Smooth muscle cell of the brain vasculature (primary cell): ENCODE results near the gene GALNT5.

Experiments used
- DNase-seq: peaks from one replicate; pipeline ENCODE4 v3.0.0-alpha.2; 2012; ENCODE audit warnings: low read depth, low spot score

Gene GALNT5

DNA sequence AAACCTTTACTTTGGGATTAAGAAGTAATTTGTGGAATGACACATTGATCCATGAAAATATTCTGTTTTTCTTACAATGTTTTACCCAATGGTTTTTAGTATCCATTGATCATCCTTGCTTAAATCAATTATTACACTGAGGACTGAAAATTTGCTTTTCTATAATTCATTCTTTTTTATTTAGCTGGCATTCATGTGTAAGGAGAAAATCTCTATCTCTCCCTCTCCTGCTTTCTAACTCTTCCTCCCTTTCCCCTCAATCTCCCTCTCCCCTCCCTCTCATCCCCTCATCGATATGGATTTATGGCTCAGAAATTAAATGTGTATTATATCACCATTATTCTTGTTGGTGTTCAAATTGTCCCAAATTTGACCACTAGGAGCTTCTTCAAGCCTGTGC, 29.7 kb downstream of the GALNT5 start:
- no peak for DNase-seq

DNA sequence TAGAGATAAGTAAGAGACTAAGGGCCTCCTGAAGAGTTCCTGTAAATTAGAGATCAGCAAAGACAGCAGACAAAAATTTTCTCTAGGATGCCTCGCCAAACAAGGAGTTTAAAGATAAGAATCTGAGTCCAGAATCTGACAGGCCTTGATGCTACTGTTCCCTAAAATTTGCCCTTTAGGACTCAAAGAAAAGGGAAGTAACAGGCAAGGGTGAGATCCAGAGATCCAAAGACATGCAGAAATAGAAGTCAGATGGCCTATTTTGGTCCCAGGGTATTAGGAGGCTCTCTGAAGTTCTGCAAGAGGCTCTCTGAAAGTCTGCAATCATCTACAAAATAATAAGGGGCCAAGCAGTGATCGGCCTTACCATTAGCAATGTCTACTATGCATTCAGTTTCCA, 33.0 kb downstream of the GALNT5 start:
- DNase-seq = no peak

DNA sequence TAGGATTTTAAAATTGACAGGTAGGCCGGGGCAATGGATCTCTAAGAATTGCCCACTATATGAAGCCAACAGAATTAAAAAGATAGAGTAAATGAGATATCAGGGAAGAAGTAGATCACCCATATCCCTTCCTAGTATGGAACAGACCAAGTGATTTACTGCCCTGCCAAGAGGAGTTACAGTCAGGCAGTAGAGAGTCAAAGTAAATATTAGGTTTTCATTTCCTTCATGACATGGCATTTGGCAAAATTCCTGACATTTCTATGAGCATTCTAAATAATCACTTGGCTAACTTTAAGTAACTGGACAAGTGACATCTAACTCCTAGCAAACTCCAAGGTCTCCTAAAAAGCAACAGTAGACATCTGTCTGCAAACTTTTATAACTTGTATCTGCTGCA, 33.5 kb downstream of the GALNT5 start:
- DNase-seq = no peak

DNA sequence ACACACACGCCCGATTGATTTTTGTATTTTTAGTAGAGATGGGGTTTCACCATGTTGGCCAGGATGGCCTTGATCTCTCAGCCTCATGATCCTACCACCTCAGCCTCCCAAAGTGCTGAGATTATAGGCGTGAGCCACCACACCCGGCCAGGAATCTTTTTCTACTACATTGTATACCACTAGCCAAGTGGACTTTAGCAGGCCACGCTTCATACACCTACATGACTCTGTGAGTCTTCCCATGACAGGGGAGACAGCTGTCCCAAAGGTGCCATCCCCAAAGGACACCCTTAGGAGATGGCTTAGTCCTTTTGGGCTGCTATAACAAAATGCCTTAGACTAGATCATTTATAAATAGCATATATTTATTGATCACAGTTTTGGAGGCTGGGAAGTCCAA, 35.3 kb downstream of the GALNT5 start:
- DNase-seq = no peak

DNA sequence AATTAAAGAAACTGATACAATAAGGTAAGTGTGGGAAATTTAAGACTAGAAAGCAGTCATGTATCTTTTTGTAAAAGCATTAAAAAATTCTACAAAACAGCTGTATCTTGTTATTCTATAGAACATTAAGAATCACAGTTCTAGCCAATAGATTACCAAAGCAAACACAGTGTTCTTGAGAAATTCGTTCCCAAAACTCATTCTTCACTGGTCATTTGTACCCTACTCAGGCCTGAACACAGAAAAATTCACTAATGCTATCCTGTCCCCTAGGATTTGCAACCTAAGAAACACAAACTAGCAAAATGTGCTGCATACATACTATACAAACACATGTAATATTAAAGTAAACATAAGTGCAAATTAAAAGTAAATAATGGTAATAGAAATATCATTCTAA, 39.0 kb downstream of the GALNT5 start:
- DNase-seq = no peak

DNA sequence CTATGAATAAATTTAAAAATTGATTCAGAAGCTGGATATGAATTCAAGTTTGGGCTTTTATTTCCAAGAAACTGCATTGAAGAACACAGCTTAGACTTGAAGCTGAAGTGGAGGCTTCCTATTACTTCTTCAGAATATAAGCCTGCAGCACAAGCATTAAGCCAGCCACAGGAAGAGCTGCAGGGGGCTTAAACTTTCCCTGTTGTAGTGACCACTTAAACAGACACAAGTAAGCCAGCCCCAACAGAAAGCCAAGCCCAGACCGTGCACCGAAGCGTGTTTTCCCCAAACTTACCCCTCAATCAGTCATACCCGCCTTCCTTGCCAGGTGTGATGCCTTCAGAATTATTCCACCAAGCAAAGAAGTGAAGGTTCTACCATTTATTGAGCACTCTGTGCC, 39.5 kb downstream of the GALNT5 start:
- DNase-seq = no peak

DNA sequence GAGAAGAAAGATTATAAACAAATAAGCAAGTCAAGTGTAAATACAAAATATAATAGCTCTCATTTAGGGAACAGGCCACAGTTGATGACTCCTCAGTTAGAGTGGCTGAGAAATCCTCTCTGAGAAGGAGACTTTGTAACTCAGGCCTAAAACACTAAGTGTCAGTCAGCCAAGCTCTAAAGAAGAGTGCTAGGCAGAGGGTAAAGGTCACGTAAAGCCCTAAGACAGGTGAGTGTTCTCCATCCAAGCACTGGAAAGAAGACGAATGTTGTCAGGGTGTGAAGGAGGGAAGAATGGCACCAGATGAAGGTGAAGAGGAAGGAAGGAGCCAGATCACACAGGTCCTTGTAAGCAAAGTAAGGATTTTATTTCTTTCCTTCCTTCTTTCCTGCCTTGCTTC, 43.8 kb downstream of the GALNT5 start:
- no peak for DNase-seq

DNA sequence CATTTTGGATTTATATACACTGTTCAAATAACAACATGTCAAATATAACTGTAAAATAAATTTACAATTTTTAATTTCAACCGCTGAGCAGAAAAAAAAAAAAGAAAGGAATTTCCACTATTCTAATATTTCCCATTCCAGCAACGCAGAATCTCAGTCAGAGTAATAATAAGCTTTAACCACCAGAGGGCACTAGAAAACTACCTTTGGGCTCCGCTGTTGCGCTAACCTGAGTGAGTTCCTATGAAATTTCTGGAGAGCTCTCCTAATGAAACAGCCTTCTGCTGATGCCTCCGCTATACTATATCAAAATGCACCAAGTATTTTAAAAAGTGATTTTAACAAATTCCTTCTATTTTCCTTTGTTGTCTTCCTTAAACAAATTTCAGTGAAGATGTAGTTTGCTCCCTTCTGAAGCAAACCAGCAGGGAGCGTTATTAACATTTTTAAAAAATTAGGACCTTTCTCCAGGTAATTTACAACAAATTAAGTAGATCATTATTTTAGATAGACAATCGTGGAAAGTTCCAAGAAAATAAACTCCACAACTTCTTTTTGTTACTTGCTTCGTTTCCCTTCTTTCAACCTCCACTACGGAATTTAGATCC, 45.1 kb downstream of the GALNT5 start:
- peak; percentile 9 for DNase-seq

DNA sequence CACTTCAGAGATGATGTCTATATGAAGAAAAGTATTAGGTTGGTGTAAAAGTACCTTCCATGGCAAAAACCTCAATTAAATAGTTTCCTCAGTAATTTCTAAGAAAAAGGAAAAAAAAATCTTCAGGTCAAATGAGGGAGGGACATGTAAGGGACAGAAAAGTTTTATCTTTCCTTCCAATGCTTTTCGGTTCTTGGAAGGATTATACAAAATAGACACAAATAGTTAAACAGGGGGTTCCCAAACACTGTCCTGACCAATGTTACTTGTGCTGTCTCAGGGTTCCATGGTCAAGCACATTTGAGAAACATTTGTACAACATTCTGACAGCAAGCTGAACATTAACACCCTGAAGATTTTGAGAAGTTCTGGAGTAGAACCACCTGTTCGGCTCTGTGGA, 46.1 kb downstream of the GALNT5 start:
- no peak for DNase-seq

DNA sequence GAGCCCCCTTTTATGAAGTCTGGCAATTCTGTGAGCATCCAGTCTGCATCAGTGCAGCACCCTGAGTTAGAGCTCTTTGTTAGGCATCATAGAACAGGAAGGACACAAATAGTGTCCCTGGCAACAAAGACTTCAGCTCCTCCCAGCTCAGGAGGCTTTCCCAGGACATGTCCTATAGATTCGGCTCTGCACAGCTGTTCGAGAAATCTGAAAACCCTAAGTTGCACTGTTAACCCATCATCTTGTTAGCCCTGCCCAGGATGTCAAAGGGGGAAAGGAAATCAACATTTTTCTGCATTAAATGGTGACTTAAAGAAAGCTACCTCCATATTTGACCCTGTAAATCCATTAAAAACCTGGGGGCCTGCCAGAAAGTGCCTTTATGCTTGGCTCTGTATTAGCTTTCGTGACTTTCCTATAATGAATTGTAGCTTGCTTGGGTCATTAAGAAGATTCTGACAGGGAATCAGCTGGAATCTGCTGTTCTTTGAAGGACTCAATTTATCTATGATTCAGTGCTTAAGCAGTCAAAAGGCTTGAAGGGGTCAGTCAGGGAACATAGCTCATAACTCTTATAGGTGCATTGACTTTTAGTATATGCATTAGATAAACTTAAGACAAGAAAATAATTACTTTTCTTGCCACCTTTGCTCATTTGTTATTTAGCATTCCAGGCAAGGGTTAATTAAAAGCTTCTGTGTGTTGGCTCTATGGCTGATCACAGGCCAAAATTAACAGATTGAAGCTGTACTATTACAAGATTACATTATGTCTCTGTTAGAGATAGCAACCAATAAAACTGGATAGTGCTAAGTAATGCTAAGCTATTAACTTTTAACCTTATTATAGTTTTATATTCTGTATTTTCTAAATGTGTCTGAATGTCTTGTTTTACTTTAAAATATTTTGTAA, 47.6 kb downstream of the GALNT5 start:
- no peak for DNase-seq

DNA sequence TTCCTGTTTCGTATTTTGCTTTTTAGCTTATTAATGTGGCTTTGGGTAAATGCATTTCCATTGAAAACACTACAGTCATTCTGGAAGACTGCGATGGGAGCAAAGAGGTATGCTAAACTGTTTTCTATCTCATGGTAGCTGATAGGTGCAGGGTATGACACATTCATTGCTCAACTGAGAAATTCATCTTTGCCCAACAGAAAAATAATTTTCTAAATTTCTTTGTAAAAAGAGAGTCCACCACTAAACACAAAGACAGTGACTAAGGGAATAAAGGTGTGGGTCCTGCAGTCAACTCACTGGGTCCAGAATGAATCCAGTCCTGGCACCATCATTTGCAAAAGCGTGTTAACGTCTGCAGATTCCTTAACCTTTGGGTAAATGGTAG, 48.2 kb downstream of the GALNT5 start:
- DNase-seq = no peak

DNA sequence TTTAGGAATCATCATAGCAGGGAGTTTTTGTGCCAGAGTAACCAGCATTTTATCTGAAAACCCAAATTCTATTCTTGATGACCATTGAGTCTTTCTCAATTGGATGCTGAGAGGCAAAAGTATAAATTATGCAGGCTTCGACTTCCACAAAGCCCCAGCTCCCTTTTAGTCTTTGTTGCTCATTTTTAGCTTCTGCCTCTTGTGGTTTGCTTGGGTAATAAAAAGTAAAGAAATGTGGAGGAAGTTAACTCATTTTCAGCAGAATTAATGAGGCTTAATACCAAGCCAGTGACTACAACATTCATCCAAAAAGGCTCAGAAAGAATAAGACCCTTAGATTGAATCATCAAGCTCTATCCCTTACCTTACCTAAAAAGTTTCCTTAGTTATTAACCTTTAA, 49.5 kb downstream of the GALNT5 start:
- no peak for DNase-seq

DNA sequence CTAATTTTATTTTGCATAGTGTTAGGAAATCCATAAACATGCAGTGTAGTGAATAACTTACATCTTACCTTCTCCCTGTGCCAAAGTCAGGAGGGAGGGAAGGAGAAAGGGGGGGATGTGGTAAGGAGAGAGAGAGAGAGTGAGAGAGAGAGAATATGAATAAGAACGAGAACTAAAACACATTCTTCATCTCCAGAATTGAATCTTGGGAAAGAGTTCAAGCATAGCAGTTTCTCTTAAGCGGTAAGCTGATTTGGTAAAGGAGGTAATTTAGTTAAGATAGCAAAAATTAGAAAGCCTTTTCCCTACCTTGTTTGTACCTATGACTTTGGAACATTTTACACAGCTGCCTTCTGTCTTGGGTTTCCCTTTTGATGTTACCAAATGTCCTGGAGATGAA, 52.4 kb downstream of the GALNT5 start:
- no peak for DNase-seq

DNA sequence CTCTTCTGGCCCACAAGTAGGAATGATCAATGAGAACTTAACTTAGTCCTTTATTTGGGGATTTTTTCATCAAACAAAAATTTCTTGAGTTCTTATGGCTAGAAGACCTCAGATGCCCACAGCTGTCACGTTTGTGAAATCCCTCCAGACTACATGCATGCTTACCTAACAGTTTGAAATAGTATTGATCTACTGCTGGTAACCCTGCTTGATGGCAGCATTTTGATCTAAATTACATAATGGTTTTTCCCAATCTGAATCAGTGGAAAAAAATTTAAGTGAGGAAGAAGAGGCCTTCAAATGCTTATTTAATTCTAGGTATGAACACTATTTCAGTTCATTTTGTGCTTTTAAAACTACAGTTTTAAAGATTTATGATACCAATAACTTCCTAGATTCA, 54.2 kb downstream of the GALNT5 start:
- no peak for DNase-seq

DNA sequence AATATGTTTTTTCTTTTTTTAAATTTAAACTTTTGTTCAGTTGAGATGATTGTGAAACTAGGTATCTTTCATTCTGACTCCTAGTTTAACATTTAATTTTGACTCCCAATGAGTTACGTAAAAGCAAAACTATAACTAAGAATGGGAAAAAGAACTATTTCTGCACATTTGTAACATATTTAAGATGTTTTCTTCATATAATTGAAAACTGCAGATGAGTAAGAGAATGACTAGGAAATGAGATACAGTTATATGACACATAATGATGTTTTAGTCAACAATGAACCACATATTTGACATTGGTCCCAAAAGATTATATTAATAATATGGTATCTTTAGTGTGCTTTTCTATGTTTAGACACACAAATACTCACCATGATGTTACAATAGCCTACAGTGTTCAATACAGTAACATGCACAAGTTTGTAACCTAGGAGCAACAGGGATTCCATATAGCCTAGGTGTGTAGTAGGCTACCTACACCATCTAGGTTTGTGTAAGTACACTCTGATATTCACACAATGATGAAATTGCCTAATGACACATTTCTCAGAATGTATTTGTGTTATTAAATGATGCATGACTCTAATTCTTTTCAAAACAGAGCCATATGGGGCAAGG, 55.5 kb downstream of the GALNT5 start:
- DNase-seq = no peak

DNA sequence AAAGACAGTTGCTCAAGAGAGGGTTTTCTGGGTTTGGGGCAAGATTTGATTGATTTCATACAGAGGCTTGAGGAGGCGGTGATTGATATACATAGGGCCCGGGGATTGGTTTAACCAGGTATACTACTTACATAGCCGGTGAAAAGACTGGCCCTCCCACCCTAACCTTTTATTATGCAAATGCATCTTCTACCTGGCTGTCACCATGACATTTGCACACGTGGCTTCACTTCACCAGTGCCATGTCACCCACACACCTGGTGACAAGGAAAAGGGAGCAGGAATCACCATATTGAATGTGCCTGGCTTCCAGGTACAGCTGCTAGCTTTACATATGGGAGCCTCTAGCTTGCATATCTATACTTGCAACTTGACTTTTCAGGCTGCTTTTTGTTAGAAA, 58.4 kb downstream of the GALNT5 start:
- no peak for DNase-seq

DNA sequence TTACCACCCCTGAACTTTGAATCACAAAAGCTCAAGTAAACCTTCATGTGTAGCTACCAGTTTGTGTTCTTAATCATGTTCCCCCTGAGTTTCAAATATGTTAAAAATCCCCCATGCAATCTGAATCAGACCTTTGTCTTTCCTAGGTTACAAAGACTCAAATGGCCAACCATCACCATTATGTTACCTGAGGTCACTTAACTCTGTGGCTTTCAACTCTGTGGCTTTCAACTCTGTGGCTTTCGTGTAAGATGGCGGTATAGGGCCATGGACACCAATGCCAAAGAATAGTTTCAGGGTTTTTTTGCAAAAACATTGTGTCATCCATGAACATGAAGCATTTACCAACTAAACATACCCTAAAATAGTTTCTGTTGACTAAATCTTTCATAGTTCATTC, 61.4 kb downstream of the GALNT5 start:
- no peak for DNase-seq

DNA sequence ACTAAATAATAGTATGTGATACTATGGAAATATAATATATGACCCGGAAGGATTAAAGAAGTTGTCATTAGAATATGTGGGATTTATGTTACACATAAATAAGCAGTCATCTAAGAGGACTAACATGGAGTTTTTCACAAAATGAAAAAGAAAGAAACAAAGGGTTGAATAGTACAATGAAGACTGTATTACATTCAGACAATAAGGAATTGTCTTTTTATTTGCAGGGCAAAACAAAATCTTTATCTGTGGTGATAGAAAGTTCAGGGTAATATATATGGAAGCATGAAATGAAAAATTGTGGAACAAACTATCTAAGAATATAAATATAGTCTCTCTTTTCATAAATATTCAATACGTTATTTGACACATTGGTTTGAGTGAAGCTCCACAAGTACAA, 62.3 kb downstream of the GALNT5 start:
- no peak for DNase-seq

DNA sequence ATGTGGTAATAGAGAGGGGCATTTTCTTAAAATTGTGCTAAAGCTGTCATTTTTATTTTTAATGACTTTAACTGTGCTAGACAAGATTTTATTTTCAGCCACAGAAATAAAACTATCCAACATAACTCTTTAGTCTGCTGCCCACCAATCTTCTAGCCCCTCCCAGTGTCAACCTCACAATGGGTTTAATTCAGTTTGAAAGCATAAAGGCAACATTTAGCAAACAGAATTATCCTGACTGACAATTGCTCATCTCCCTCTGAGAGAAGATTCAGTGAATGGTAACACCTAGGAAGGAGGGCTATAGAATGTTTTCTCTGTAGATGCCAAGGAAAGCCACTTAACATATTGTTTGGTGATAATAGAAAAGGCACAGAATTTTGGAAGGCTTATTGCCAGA, 62.9 kb downstream of the GALNT5 start:
- no peak for DNase-seq

DNA sequence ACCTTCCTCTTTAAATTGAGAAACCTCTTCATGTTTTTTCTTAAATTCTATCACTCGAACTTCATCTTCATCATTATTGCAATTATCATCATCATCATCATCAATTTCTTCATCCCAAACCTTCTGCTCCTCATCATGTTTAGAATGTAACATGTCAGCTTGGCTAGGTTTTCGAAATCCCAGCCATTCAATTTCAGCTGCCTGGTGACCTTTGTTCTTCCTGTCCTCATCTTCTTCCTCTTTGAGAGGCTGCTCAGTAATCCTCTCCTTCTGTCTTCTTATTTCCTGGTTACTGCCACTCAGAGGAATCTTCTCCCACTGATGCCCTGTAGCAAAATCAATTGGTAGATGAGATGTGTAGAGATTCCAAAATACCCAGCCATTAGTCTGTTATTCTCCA, 64.0 kb downstream of the GALNT5 start:
- DNase-seq = no peak

DNA sequence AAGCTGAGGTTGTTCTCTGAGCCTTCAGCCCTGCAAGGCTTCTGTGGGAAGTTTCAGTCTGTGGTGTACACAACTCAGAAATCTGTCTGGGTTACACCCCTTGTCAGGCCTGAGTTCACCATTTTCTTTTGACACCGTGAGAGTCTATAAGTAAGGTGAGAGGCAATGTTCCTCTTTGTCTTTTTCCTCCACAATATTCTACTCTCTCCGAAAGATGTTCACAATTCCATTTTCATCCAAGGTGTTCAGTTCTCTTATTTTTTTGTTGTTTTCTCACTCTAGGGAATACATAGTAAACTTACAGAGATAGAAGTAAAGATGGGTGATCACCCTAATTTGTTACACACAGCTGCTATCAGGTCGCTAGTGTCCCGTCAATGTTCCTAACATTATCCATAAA, 64.9 kb downstream of the GALNT5 start:
- DNase-seq = no peak

DNA sequence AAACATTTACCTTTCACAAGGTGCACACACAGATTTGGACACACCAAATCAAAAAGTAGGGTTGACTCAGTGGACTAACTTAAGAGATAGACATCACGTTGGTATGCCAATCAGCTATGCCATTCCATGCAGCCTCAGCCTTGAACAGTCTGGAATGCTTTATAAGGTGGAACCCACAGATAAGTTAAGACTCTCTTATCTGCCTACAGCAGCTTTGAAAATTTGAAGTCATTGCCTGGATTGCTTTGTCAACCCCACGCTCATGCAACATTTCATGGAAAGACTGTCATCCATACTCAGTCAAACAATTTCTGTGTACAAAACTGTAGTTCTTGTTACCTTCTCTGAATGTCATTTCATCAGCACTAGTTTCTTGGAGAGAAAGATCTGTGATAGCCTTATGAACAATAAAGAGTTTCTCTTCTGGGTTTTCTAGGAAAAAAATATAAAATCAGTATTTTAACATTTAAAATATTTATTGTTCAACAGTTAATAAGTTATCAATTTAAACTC, 66.9 kb downstream of the GALNT5 start:
- no peak for DNase-seq

DNA sequence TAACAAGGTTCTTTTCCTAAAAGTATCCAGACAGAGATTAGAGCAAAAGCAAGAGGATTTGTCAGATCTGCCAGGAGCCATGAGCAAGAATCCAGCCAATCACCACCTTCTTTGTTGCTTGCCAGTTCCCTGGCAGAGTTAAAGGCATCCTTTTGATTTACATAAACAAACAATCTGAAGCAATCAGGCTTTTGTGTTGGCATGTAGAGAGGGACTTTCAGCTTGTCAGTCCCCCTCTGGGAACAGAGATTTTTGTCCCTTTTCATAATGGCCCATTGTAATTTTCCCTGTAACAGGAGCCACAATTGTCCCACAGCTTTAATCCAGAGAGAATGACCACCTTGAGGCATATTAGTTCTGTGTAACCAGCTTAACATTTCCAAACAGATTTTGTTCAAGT, 68.3 kb downstream of the GALNT5 start, which contains the start of gene ERMN:
TSS of gene ERMN (minus strand) at position 39 of the 400 bp plus-strand sequence. CDS start 182 bp downstream, outside the sequence.
- DNase-seq = no peak
